Adipocyte (in vitro differentiated cells): ENCODE measurements around the gene RB1.

Experiments used
- DNase-seq: peaks from one replicate; pipeline ENCODE4 v3.0.0-alpha.2; 2015; ENCODE audit warnings: low read depth
- H3K27me3 ChIP-seq: replicated peaks from 2 replicates; pipeline ENCODE4 v1.7.0; 2013; ENCODE audit warnings: mild to moderate bottlenecking, low read length, moderate library complexity; ENCODE audit not compliant: control insufficient read depth, insufficient read depth
- H3K36me3 ChIP-seq: 2 replicates; pipeline ENCODE4 v1.7.0; 2013; ENCODE audit warnings: low read length, mild to moderate bottlenecking, moderate library complexity; ENCODE audit not compliant: control insufficient read depth, insufficient read depth, severe bottlenecking
- H3K4me1 ChIP-seq: 2 replicates; pipeline ENCODE4 v1.7.0; 2013; ENCODE audit warnings: mild to moderate bottlenecking, low read length, moderate library complexity; ENCODE audit not compliant: control insufficient read depth, insufficient read depth
- H3K4me3 ChIP-seq: 2 replicates; pipeline ENCODE4 v1.7.0; 2013; ENCODE audit warnings: mild to moderate bottlenecking, low read length, moderate library complexity
- H3K9ac ChIP-seq: 2 replicates; pipeline ENCODE4 v1.7.0; 2013; ENCODE audit warnings: mild to moderate bottlenecking, low read length, moderate library complexity
- H3K9me3 ChIP-seq: 2 replicates; pipeline ENCODE4 v1.7.0; 2013; ENCODE audit warnings: mild to moderate bottlenecking, low read length, moderate library complexity; ENCODE audit not compliant: control insufficient read depth

RB1 gene

GRCh38 chr13:48511621-48512230, 208.2 kb downstream of the RB1 start:
- H3K9ac ChIP-seq = no peak overlapping the region
- H3K9me3 ChIP-seq = no peaks in the 10 kb centered on the region
- peaks cover 5% of the 10 kb centered on the region for H3K36me3 ChIP-seq
- H3K27me3 ChIP-seq = no peaks in the 10 kb centered on the region
- peaks cover 4% of the 10 kb centered on the region for H3K4me1 ChIP-seq
- no peak for DNase-seq
- H3K4me3 ChIP-seq = no peak overlapping the region

GRCh38 chr13:48514793-48515192, 211.2 kb downstream of the RB1 start:
- no peak overlapping the region for H3K4me3 ChIP-seq
- no peak overlapping the region for H3K9ac ChIP-seq
- no peak for DNase-seq
- H3K27me3 ChIP-seq = no peaks in the 10 kb centered on the region
- H3K9me3 ChIP-seq = no peaks in the 10 kb centered on the region
- peaks cover 5% of the 10 kb centered on the region for H3K36me3 ChIP-seq
- H3K4me1 ChIP-seq = peaks cover 11% of the 10 kb centered on the region

GRCh38 chr13:48515732-48516131, 212.2 kb downstream of the RB1 start:
- H3K4me3 ChIP-seq = no peak overlapping the region
- H3K36me3 ChIP-seq = peaks cover 5% of the 10 kb centered on the region
- peaks cover 14% of the 10 kb centered on the region for H3K4me1 ChIP-seq
- no peak for DNase-seq
- H3K9me3 ChIP-seq = no peaks in the 10 kb centered on the region
- no peak overlapping the region for H3K9ac ChIP-seq
- H3K27me3 ChIP-seq = no peaks in the 10 kb centered on the region

- no peak for DNase-seq
- Histone ChIP-seq H3K27me3 (no peaks in the 10 kb centered on the region), H3K9me3 (no peaks in the 10 kb centered on the region), H3K4me3 (no peak overlapping the region), H3K9ac (no peak overlapping the region), H3K36me3 (no peaks in the 10 kb centered on the region), H3K4me1 (peaks cover 14% of the 10 kb centered on the region)
These were observed 214.5 kb downstream of the RB1 start for GRCh38 chr13:48518083-48518482.

- no peaks in the 10 kb centered on the region for H3K9me3 ChIP-seq
- no peak for DNase-seq
- peaks cover 8% of the 10 kb centered on the region for H3K4me1 ChIP-seq
- H3K4me3 ChIP-seq = no peak overlapping the region
- no peak overlapping the region for H3K9ac ChIP-seq
- H3K36me3 ChIP-seq = no peaks in the 10 kb centered on the region
- H3K27me3 ChIP-seq = no peaks in the 10 kb centered on the region
These were observed 222.7 kb downstream of the RB1 start for GRCh38 chr13:48526286-48526685.

GRCh38 chr13:48527955-48528354, 224.4 kb downstream of the RB1 start:
- Histone ChIP-seq H3K4me3 (no peak overlapping the region), H3K36me3 (no peaks in the 10 kb centered on the region), H3K9ac (peak overlapping the region; percentile 45), H3K4me1 (peaks cover 14% of the 10 kb centered on the region), H3K9me3 (no peaks in the 10 kb centered on the region), H3K27me3 (no peaks in the 10 kb centered on the region)
- DNase-seq = no peak

- H3K9me3 ChIP-seq = no peaks in the 10 kb centered on the region
- no peaks in the 10 kb centered on the region for H3K36me3 ChIP-seq
- H3K4me1 ChIP-seq = peaks cover 14% of the 10 kb centered on the region
- DNase-seq = no peak
- H3K9ac ChIP-seq = no peak overlapping the region
- H3K4me3 ChIP-seq = no peak overlapping the region
- H3K27me3 ChIP-seq = no peaks in the 10 kb centered on the region
These were observed 225.2 kb downstream of the RB1 start for GRCh38 chr13:48528720-48529119.

- Histone ChIP-seq H3K36me3 (no peaks in the 10 kb centered on the region), H3K4me3 (no peak overlapping the region), H3K4me1 (peaks cover 14% of the 10 kb centered on the region), H3K9me3 (no peaks in the 10 kb centered on the region), H3K9ac (no peak overlapping the region), H3K27me3 (no peaks in the 10 kb centered on the region)
- no peak for DNase-seq
These were observed 227.3 kb downstream of the RB1 start for GRCh38 chr13:48530833-48531232.
